Endothelial cell (in vitro differentiated cells): Measurements from ENCODE around the gene AKAP5. TPM values are rescaled to one million over a fixed set of nuclear protein-coding genes. Genes with fewer than 3 reads are reported as not detected.

Experiments
- DNase-seq: peaks from one replicate; pipeline ENCODE4 v3.0.0; 2021; ENCODE audit warnings: low spot score
- H3K27ac Mint-ChIP-seq: one replicate; pipeline ENCODE4 v1.8.0; 2021; ENCODE audit warnings: mixed read lengths, inconsistent platforms; ENCODE audit not compliant: unreplicated experiment
- H3K27me3 Mint-ChIP-seq: one replicate; pipeline ENCODE4 v1.8.0; 2021; ENCODE audit warnings: mild to moderate bottlenecking, moderate library complexity, mixed read lengths, inconsistent platforms; ENCODE audit not compliant: unreplicated experiment
- H3K36me3 Mint-ChIP-seq: one replicate; pipeline ENCODE4 v1.8.0; 2021; ENCODE audit warnings: mild to moderate bottlenecking, low read depth, mixed read lengths, inconsistent platforms; ENCODE audit not compliant: unreplicated experiment
- H3K4me1 Mint-ChIP-seq: one replicate; pipeline ENCODE4 v1.8.0; 2021; ENCODE audit warnings: mild to moderate bottlenecking, mixed read lengths, inconsistent platforms; ENCODE audit not compliant: unreplicated experiment
- H3K4me3 Mint-ChIP-seq: one replicate; pipeline ENCODE4 v1.8.0; 2021; ENCODE audit warnings: mild to moderate bottlenecking, mixed read lengths, inconsistent platforms; ENCODE audit not compliant: unreplicated experiment
- H3K9me3 Mint-ChIP-seq: one replicate; pipeline ENCODE4 v1.8.0; 2021; ENCODE audit warnings: mixed read lengths, inconsistent platforms; ENCODE audit not compliant: unreplicated experiment
- total RNA-seq: library from RNA; stranded (reverse); fragmentation: NEBNext Ultra II Directional; extraction: Animal tissue kit (Norgen Biotek cat#: 25700); gene quantifications from one replicate; pipeline ENCODE4 v1.2.1, GENCODE V29; 2021; ENCODE audit not compliant: unreplicated experiment
- TF ChIP-seq, protein P1 (sequence below): fragments of 200-600 bp; sonication (generic); IDR thresholded peaks from one replicate; pipeline ENCODE4 v1.5.0; 2021; ENCODE audit warnings: antibody characterized with exemption; ENCODE audit not compliant: unreplicated experiment

The AKAP5 gene
- total RNA-seq, 1 donor from 2014 or later = 6.1 TPM

DNA sequence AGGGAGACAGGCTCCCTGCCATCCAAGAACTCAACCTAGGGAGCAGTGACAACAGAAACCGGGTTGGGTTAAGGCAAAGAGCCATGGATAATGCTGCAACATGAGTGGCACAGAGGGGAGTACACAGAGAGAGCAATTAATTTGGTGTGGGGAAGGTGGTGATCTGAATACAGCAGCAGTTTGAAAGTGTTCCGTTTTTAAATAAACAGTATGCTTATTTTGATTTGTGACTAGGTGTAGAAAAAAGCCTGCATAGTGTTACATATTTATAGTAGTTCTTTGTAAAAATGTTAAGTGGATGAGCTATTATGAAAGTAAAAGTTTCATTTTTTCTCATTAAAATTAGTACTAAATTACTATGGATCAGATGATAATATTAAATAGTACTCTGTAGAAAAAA lies 8.7 kb downstream of the AKAP5 start:
- no peak overlapping the region for H3K4me3 Mint-ChIP-seq
- no peak overlapping the region for H3K27ac Mint-ChIP-seq
- peaks cover 2% of the 10 kb centered on the region for H3K27me3 Mint-ChIP-seq
- no peak for DNase-seq
- H3K36me3 Mint-ChIP-seq = no peaks in the 10 kb centered on the region
- no peaks in the 10 kb centered on the region for H3K9me3 Mint-ChIP-seq
- TF ChIP-seq, protein P1, sequence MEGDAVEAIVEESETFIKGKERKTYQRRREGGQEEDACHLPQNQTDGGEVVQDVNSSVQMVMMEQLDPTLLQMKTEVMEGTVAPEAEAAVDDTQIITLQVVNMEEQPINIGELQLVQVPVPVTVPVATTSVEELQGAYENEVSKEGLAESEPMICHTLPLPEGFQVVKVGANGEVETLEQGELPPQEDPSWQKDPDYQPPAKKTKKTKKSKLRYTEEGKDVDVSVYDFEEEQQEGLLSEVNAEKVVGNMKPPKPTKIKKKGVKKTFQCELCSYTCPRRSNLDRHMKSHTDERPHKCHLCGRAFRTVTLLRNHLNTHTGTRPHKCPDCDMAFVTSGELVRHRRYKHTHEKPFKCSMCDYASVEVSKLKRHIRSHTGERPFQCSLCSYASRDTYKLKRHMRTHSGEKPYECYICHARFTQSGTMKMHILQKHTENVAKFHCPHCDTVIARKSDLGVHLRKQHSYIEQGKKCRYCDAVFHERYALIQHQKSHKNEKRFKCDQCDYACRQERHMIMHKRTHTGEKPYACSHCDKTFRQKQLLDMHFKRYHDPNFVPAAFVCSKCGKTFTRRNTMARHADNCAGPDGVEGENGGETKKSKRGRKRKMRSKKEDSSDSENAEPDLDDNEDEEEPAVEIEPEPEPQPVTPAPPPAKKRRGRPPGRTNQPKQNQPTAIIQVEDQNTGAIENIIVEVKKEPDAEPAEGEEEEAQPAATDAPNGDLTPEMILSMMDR = no peak
- no peaks in the 10 kb centered on the region for H3K4me1 Mint-ChIP-seq

- TF ChIP-seq, protein P1 = no peak
- no peak for DNase-seq
- no peaks in the 10 kb centered on the region for H3K9me3 Mint-ChIP-seq
- H3K4me1 Mint-ChIP-seq = no peaks in the 10 kb centered on the region
- no peak overlapping the region for H3K27ac Mint-ChIP-seq
- H3K36me3 Mint-ChIP-seq = no peaks in the 10 kb centered on the region
- H3K27me3 Mint-ChIP-seq = peaks cover 2% of the 10 kb centered on the region
- no peak overlapping the region for H3K4me3 Mint-ChIP-seq
Measured at GRCh38 chr14:64474698-64475097, 9.4 kb downstream of the AKAP5 start.

- Mint-ChIP-seq H3K4me3 (no peak overlapping the region), H3K27me3 (peaks cover 2% of the 10 kb centered on the region), H3K9me3 (no peaks in the 10 kb centered on the region), H3K27ac (no peak overlapping the region), H3K4me1 (no peaks in the 10 kb centered on the region), H3K36me3 (no peaks in the 10 kb centered on the region)
- DNase-seq = no peak
- TF ChIP-seq, protein P1 = no peak
Measured at GRCh38 chr14:64475585-64476273, 10.4 kb downstream of the AKAP5 start.

DNA sequence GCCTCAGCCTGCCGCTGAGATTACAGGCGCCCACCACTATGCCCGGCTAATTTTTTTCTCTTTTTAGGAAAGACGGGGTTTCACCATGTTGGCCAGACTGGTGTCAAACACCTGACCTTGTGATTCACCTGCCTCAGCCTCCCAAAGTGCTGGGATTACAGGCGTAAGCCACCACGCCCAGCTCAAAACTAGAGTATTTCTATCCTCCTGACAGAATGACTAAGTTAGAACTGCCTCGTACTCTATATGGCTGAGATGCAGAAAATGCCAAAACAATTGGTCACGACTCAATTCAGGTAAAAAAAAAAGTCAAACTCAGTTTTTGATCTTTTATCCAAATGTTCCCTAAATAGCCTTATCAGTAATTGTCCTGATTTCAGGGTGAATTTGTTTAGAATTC lies 11.1 kb downstream of the AKAP5 start:
- no peak overlapping the region for H3K27ac Mint-ChIP-seq
- H3K27me3 Mint-ChIP-seq = peaks cover 2% of the 10 kb centered on the region
- H3K4me3 Mint-ChIP-seq = no peak overlapping the region
- TF ChIP-seq, protein P1 = no peak
- H3K4me1 Mint-ChIP-seq = no peaks in the 10 kb centered on the region
- no peaks in the 10 kb centered on the region for H3K9me3 Mint-ChIP-seq
- H3K36me3 Mint-ChIP-seq = no peaks in the 10 kb centered on the region
- no peak for DNase-seq

DNA sequence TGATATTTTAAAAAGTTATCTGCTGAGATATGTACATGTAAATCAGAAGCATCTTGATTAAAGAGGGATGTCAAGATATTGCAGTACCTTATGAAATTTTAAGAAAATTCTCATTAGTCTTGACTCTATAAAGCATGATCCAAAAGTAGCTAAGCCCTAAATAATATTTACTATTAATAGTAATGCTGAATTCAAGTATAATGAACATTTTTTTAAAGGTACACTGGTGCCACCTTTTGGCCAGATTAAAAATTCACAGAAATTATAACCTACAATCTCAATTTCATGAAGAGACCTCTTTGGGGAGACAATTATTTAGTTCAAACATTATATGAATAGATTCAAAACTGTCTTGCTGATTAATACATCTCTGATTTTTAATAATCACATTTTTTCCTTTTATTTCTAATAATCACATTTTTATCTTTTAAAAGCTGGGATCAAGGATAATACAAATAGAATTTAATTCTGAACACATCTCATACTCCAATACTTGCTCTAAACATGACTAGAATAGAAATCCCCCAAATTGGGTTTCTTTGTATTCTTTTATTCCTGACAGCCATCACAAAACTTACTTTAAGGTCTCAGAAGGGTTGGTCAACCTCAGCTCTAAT lies 13.4 kb downstream of the AKAP5 start:
- Mint-ChIP-seq H3K27ac (no peak overlapping the region), H3K36me3 (no peaks in the 10 kb centered on the region), H3K9me3 (no peaks in the 10 kb centered on the region), H3K4me1 (no peaks in the 10 kb centered on the region), H3K4me3 (no peak overlapping the region), H3K27me3 (peaks cover 2% of the 10 kb centered on the region)
- DNase-seq = no peak
- TF ChIP-seq, protein P1 = no peak
